OCI-LY7 (cell line): ENCODE data around the gene IFNL3. TPM values are rescaled to one million over a fixed set of nuclear protein-coding genes. Genes with fewer than 3 reads are reported as not detected.

Experiments
- BruUV-seq: library from RNA; stranded (reverse); fragments of 400-500 nt; replicated peaks from 2 replicates; lab custom pipeline; 2021; lab: Mats Ljungman, UMichigan
- CTCF ChIA-PET: fragments of 300-600 bp; sonication (Branson Sonifier 250); formaldehyde crosslinking; loops from one replicate; lab custom pipeline; 2022; ENCODE audit warnings: antibody characterized with exemption; ENCODE audit not compliant: unreplicated experiment; lab: Charles Lee
- POLR2A ChIA-PET: fragments of 300-600 bp; sonication (Branson Sonifier 250); formaldehyde crosslinking; loops from one replicate; lab custom pipeline; 2022; ENCODE audit warnings: antibody characterized with exemption; lab: Charles Lee
- DNase-seq: peaks from one replicate; pipeline ENCODE4 v3.0.0-alpha.2; 2015; ENCODE audit warnings: low spot score
- H2AFZ ChIP-seq: fragments of 200-600 bp; sonication (generic), shearing (Covaris generic); 2 replicates; pipeline ENCODE4 v1.6.1; 2014; ENCODE audit warnings: mild to moderate bottlenecking, antibody characterized with exemption, low read length, moderate library complexity
- H3K27ac ChIP-seq: fragments of 200-600 bp; sonication (generic); 2 replicates; pipeline ENCODE4 v1.5.1; 2014; ENCODE audit warnings: mixed run types, low read depth, mild to moderate bottlenecking, moderate library complexity, low read length, inconsistent platforms; ENCODE audit not compliant: poor library complexity, severe bottlenecking
- H3K36me3 ChIP-seq: fragments of 200-600 bp; sonication (generic); 2 replicates; pipeline ENCODE4 v1.6.1; 2014; ENCODE audit warnings: mild to moderate bottlenecking, antibody characterized with exemption, low read length, moderate library complexity, mixed read lengths; ENCODE audit not compliant: insufficient read depth
- H3K4me1 ChIP-seq: fragments of 200-600 bp; sonication (generic); 2 replicates; pipeline ENCODE4 v1.5.1; 2014; ENCODE audit warnings: mild to moderate bottlenecking, low read length; ENCODE audit not compliant: insufficient read depth, poor library complexity, severe bottlenecking
- H3K4me2 ChIP-seq: fragments of 200-600 bp; sonication (generic); 2 replicates; pipeline ENCODE4 v1.6.1; 2014; ENCODE audit warnings: mild to moderate bottlenecking, low read length
- H3K4me3 ChIP-seq: fragments of 200-600 bp; sonication (generic); 2 replicates; pipeline ENCODE4 v1.5.1; 2014; ENCODE audit warnings: mild to moderate bottlenecking, low read depth, low read length; ENCODE audit not compliant: poor library complexity, severe bottlenecking
- H3K79me2 ChIP-seq: fragments of 200-600 bp; sonication (generic); 2 replicates; pipeline ENCODE4 v1.6.1; 2016; ENCODE audit warnings: low read depth, mild to moderate bottlenecking, low read length, moderate library complexity, mixed read lengths; ENCODE audit not compliant: insufficient read depth
- H3K9me2 ChIP-seq: fragments of 200-600 bp; sonication (generic); 2 replicates; pipeline ENCODE4 v1.6.1; 2016; ENCODE audit warnings: mild to moderate bottlenecking, low read length, mixed read lengths; ENCODE audit not compliant: insufficient read depth
- H3K9me3 ChIP-seq: fragments of 200-600 bp; sonication (generic); 2 replicates; pipeline ENCODE4 v1.6.1; 2014; ENCODE audit warnings: mild to moderate bottlenecking, mixed run types, low read length, mixed read lengths
- H4K20me1 ChIP-seq: fragments of 200-600 bp; sonication (generic); 2 replicates; pipeline ENCODE4 v1.6.1; 2014; ENCODE audit warnings: mild to moderate bottlenecking, antibody characterized with exemption, low read length, moderate library complexity, mixed read lengths; ENCODE audit not compliant: insufficient read depth
- CTCF ChIP-seq: fragments of 200-600 bp; sonication (generic); conservative IDR thresholded peaks from 2 replicates; pipeline ENCODE4 v1.5.1; 2014; ENCODE audit warnings: mild to moderate bottlenecking, antibody characterized with exemption, low read length, moderate library complexity, mixed read lengths
- EZH2phosphoT487 ChIP-seq: fragments of 200-600 bp; sonication (generic); IDR thresholded peaks from 2 replicates; pipeline ENCODE4 v1.6.1; 2018; ENCODE audit warnings: low read depth, borderline replicate concordance, mild to moderate bottlenecking, mixed run types, antibody characterized with exemption, low read length, moderate library complexity, mixed read lengths
- intact Hi-C: fragments of 100-400 bp; cut with micrococcal nuclease; formaldehyde crosslinking; loops from one replicate; pipeline ENCODE4 v1.10.0; 2022; ENCODE audit not compliant: unreplicated experiment
- total RNA-seq, 2 experiments: library from RNA; depleted of rRNA in 1 of 2; stranded (reverse); fragments of >200 nt in 1 of 2; shearing (Covaris generic) in 1 of 2; gene quantifications; 2 replicates each; pipeline ENCODE4 v1.2.3, GENCODE V29; 2014 to 2022

The IFNL3 gene
- total RNA-seq, 2 experiments from 2014 or later: not detected

GRCh38 chr19:39237200-39238184 lies 7.3 kb downstream of the IFNL3 start:
- Histone ChIP-seq H3K9me3 (no peaks in the 10 kb centered on the region), H3K79me2 (no peaks in the 10 kb centered on the region), H4K20me1 (no peaks in the 10 kb centered on the region), H3K9me2 (no peaks in the 10 kb centered on the region), H3K36me3 (no peaks in the 10 kb centered on the region), H3K4me2 (peak overlapping the region; percentile 62), H2AFZ (peak overlapping the region; percentile 85), H3K4me1 (peaks cover 12% of the 10 kb centered on the region), H3K4me3 (peak overlapping the region; percentile 26), H3K27ac (no peak overlapping the region)
- peak; percentile 81 for DNase-seq
- TF ChIP-seq CTCF: no peak
- no peak for TF ChIP-seq EZH2phosphoT487
- ChIA-PET CTCF (interaction anchor here (0.6 kb wide), 1 partner anchor 17 kb away, joined by 7 read pairs; no protein-coding TSS in a partner anchor), POLR2A (interaction anchor here (0.9 kb wide), 1 partner anchor 24 kb away, joined by 3 read pairs; no protein-coding TSS in a partner anchor)
- no TSS peak for BruUV-seq
- intact Hi-C loops: no loop called here

GRCh38 chr19:39236527-39236926 lies 8.3 kb downstream of the IFNL3 start:
- intact Hi-C loops: no loop called here
- POLR2A ChIA-PET: interaction anchor here (0.6 to 0.7 kb wide), 2 partner anchors 204 to 278 kb away, joined by 3 to 6 read pairs; no protein-coding TSS in a partner anchor
- TF ChIP-seq EZH2phosphoT487 (no peak), CTCF (no peak)

GRCh38 chr19:39232708-39233107 lies 12.1 kb downstream of the IFNL3 start:
- Histone ChIP-seq H3K36me3 (no peaks in the 10 kb centered on the region), H3K9me3 (no peaks in the 10 kb centered on the region), H3K79me2 (no peaks in the 10 kb centered on the region), H3K27ac (no peak overlapping the region), H3K4me1 (peaks cover 4% of the 10 kb centered on the region), H4K20me1 (no peaks in the 10 kb centered on the region), H3K4me3 (no peak overlapping the region), H2AFZ (no peak overlapping the region), H3K9me2 (no peaks in the 10 kb centered on the region), H3K4me2 (no peak overlapping the region)
- CTCF ChIA-PET: no interaction called here
- intact Hi-C loops: no loop called here
- no TSS peak for BruUV-seq
- no peak for TF ChIP-seq EZH2phosphoT487
- no peak for TF ChIP-seq CTCF
- POLR2A ChIA-PET: no interaction called here
- no peak for DNase-seq

More at GRCh38 chr19:39236527-39236926, 8.3 kb downstream of the IFNL3 start:
- no peaks in the 10 kb centered on the region for H3K9me3 ChIP-seq
- H3K4me1 ChIP-seq: peaks cover 12% of the 10 kb centered on the region
- H3K4me3 ChIP-seq: no peak overlapping the region
- CTCF ChIA-PET: interaction anchor here (0.6 kb wide), 2 partner anchors 25 to 205 kb away, joined by 3 to 4 read pairs; no protein-coding TSS in a partner anchor
- H3K27ac ChIP-seq: no peak overlapping the region
- no peaks in the 10 kb centered on the region for H3K36me3 ChIP-seq
- H3K4me2 ChIP-seq: no peak overlapping the region
- no peak overlapping the region for H2AFZ ChIP-seq
- DNase-seq: no peak
- H3K9me2 ChIP-seq: no peaks in the 10 kb centered on the region
- H3K79me2 ChIP-seq: no peaks in the 10 kb centered on the region
- BruUV-seq: no TSS peak
- H4K20me1 ChIP-seq: no peaks in the 10 kb centered on the region
